Activated CD4-positive, alpha-beta T cell treated with anti-CD3 and anti-CD28 coated beads for 24 hours (primary cell): ENCODE data around the gene PKN1.
A peak's percentile ranks its signal among the peaks of the same experiment; 100 is the strongest.
"Not testable (repeated sequence)": the region's sequence is repeated elsewhere in the genome, so short reads cannot be mapped to it uniquely, and the experiment has no call there.

Source experiments
- DNase-seq, 2 donors: peaks; one replicate each; pipeline ENCODE4 v3.0.0-alpha.2; 2020; ENCODE audit warnings: low read depth in 2 of 2

PKN1 gene

GRCh38 chr19:14482172-14482941 is 49.3 kb downstream of the PKN1 start:
- DNase-seq = no peak

DNA sequence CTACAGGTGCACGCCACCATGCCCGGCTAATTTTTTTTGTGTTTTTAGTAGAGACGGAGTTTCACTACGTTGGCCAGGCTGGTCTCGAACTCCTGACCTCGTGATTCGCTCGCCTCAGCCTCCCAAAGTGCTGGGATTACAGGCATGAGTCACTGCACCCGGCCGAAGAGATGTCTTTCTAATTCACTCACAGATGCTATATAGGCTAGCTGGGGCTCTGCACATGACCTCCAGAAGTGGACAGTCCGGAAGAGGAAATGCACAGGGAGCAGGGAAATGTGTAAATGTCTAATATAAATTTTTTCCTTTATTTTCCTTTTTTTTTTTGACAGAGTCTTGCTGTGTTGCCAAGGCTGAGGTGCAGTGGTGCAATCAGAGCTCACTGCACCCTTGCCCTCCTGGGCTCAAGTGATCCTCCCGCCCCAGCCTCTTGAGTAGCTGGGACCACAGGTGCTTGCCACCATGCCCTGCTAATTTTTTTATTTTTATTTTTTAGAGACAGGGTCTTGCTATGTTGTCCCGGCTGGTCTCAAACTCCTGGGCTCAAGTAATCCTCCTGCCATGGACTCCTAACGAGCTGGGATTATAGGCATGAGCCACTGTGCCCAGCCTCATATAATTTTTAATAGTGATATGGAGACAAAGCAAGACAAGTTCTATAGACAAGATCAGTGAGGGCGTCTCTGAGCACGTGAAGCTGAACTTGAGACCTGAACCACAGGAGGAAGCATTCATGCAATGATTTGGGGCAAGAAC is 54.4 kb downstream of the PKN1 start:
- DNase-seq = no peak

DNA sequence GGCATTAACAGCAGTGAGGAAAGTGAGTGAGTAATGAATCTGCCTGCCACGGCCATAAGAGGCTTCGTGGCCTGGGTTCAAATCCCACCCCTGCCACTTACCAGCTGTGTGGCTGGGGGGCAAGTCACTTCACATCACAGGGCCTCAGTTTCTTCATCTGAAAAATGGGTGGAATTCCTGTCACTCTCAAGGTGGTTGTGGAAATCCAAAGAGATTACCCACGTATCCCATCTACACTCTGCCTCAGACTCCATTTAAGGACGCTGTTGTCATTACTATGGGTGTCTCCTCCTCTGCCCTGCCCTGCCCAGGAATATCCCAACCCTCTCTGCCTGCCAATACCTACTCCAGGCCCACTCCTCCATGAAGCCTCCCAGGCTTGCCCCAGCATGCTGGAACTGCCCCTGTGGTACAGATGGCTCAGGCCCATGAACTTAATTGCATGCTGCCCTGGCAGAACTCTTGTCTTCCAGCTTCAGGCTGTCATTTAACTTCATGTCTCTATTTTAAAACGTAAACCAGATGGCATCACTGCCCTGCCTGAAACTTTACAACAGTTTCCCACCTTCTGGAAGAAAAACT is 59.7 kb downstream of the PKN1 start:
- DNase-seq = no peak

- no peak for DNase-seq
These were observed 61.3 kb downstream of the PKN1 start for GRCh38 chr19:14494411-14494810.

- DNase-seq = no peak
These were observed 62.0 kb downstream of the PKN1 start for GRCh38 chr19:14494910-14495671.

GRCh38 chr19:14495672-14496028 is 62.5 kb downstream of the PKN1 start:
- no peak for DNase-seq

DNA sequence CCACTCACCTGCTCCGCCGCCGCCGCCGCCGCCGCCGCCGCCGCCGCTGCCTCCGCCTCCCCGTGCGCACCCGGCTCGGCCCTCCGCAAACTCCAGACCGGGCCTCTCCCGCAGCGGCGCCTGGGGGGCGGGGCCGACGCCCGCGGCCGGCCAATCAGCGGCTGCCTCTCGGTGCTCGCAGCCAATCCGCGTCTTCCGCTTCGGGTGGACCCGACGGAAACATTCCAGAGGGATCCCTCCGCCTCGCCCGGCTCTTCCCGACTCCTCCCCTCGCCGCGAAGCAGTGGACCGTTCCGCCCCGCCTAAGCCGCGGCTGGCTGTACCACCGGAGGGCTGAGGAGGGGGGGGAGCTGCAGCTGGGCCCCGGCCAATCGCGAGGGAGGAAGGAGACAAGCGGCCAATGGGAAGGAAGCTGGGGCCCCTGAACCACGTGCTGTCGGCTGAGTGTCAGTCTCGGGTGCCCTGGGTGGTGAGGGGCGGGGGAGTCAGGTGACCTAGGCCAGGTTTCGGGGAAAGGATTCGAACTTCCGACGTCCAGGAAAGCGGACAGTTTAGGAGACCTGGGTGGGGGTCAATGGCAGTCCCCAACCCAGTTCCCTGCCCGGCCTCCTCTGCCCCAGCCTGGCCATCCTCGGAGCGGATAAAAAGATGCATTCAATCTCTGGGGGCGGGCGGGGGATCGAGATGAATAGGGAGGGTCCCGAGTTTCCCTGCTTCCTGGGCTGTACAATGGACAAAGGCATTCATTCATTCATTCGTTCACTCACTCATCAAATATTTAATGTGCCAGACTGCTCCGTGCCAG is 63.1 kb downstream of the PKN1 start, which contains the start of gene GIPC1:
Gene GIPC1 (minus strand): TSS at position 99 of the 805 bp plus-strand sequence. CDS start 13,151 bp downstream, outside the sequence.
- DNase-seq = peak; percentile 72 to 76

DNA sequence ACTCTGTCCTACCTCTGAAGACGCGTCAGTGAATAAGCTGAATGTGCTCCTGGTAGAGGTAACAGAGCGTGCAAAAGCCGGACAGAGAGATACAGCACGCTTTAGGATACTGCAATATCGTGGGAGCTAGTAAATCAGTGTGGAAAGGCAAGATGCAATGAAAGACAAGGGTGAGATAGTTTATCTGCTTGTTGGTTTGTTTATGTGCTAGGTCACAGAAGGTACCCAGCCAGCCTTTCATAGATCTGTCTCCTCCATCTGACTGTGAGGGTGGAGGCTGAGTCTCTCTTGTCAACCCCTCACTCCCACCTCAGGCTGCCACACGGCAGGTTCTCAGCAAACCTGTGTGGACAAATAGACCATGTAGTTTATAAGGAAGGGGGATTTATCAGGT is 63.7 kb downstream of the PKN1 start:
- no peak for DNase-seq

DNA sequence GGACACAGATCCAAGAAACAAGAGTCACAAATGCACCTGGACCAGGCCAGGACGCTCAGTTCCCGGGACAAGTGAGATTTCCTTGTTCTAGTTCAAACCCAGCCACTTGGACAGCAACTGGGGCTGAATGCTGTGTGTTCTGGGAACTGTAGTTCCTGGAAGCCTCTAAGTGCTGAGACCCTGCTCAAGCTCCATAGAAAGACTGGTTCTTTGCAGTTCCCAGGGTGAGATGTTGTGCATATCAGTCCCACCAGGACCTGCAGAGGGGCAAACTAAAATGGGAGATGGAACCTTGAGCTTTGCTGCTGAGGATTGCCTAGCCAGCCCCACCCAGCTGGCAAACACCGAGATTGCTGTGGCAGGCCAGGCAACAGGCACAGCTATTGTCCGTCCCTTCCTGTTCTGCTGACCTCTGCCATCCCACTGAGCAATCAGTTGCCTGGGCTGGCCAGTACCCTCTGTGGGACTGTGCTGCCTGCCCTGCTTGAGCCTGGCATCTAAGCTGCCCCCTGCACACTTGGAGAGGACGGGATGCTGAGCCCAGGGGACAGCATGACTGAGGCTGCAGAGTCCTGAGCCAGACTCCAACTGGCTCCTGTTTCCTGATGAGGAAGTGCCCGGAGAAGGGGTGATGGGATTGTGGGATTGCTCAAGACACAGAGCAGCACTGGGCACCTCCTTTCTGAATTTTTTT is 64.3 kb downstream of the PKN1 start:
- DNase-seq = no peak

- DNase-seq = no peak
These were observed 69.4 kb downstream of the PKN1 start for GRCh38 chr19:14502334-14503092.

- DNase-seq = no peak
These were observed 70.2 kb downstream of the PKN1 start for GRCh38 chr19:14503285-14503684.

DNA sequence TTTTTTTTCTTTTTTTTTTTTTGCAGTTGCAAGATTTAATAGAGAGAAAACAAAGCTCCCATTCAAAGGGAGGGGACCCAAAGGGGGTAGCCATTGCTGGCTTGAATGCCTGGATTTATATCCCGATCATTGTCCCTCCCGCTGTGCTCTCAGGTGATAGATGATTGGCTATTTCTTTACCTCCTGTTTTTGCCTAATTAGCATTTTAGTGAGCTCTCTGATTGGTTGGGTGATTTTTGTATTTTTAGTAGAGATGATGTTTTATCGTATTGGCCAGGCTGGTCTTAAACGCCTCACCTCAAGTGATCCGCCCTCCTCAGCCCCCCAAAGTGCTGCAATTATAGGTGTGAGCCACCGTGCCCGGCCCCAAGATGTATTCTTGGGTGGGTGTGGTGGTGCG is 71.5 kb downstream of the PKN1 start:
- DNase-seq = not testable (repeated sequence)

GRCh38 chr19:14505488-14506239 is 72.6 kb downstream of the PKN1 start:
- DNase-seq = peak; percentile 63 to 64

- no peak for DNase-seq
These were observed 74.8 kb downstream of the PKN1 start for GRCh38 chr19:14507704-14508542.

DNA sequence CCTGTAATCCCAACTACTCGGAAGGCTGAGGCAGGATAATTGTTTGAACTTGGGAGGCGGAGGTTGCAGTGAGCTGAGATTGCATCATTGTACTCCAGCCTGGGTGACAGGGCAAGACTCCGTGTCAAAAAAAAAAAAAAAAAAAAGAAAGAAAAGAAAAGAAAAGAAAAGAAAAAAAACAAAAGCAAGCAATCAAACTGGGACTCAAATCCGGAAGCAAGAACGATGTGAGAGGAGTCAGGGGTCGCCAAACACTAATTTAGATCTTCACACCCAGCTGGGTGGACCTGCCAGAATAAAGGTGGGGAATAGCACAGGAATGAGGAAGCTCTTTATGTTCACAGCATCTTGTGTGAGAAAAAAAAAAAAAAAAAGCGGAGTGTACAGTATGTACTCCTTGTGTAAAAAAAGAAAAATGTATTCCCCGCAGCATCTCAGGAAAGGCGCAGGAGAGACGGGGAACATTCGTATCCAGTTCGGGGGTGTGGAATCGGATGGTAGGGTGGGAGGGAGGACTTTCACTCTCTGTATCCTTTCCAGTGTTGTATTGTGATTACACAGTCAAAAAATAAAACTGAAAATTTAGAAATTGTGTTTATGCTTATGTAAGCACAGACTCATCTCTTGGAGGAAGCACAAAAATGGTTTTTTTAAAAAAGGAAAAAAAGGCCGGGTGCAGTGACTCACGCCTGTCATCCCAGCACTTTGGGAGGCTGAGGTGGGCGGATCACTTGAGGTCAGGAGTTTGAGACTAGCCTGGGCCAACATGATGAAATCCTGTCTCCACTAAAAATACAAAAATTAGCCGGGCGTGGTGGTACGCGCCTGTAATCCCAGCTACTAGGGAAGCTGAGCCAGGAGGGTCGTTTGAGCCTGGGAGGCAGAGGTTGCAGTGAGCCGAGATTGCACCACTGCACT is 77.5 kb downstream of the PKN1 start:
- no peak for DNase-seq

DNA sequence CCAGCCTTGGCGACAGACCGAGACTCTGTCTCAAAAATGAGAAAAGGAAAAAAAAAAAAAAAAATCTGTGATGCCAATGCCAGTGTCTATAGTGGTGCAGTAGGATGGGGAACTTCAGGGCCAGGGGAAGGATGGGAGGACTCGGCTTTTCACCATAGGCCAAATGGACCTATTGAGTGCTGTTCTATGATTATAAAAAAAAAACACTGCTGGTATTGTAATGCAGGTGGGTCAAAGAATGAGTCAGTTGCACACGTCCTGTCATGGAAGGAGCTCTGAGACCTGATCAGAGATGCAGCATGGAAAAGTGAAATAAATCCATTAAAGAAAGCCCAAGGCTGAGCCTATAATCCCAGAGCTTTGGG is 78.1 kb downstream of the PKN1 start:
- no peak for DNase-seq

DNA sequence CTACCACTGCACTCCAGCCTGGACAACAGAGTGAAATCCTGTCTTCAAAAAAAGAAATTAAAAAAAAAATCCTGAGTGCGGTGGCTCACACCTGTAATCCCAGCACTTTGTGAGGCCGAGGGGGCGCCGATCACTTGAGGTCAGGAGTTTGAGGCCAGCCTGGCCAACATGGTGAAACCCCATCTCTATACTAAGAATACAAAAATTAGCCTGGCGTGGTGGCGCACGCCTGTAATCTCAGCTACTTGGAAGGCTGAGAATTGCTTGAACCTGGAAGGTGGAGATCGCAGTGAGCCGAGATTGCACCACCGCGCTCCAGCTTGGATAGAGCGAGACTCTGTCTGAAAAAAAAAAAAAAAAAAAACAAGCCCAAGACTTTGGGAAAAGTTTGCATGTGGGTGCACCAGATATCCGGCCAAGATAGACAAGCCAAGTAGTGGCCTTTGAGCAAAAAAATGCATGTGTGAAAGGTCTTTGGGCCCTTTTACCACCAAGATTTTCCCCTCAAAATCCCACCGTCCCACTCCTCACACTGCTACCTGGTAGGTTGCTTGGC is 79.4 kb downstream of the PKN1 start:
- DNase-seq = no peak
